Activated CD4-positive, alpha-beta T cell treated with anti-CD3 and anti-CD28 coated beads for 1 hour (primary cell): ENCODE results near the gene SLC13A2.

Source experiments
- DNase-seq: peaks from one replicate; pipeline ENCODE4 v3.0.0-alpha.2; 2020

The SLC13A2 gene

DNA sequence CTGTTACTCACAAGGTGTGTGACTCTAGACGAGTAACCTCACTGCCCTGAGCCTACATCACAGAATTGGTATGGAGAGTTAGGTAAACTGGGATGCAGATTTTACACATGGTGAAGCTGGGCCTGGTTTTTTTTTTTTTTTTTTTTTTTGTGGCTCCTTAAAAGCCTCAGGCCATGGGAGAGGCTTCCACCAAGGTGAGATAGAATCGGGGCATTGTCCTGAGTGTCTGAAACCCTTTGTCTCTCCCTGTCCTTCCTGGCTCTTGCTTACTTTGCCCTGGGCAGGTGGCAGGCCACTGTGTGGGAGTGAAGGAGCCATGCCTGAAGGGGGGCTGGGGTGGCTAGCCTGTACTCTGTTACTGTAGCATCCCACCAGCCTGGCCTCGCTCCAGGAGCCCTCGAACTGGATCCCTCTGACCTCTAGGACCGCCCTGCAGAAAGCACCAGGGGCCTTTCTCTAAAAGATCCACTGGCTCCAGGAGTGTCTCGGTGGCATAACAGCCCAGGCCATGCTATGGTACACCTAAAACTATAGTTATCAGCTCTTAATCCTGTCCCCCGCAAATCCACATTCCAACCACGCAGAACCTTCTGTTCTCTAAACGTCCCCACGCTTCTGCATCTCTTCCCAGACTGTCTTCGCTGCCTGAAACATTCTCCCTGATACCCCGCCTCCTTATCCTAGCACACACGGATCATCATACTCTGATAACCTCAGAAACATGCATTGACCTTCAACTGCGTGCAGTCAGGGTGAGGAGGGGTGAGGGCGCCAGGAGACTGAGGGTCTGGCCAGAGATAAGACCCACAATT is 1.7 kb upstream of the SLC13A2 start:
- no peak for DNase-seq

GRCh38 chr17:28472871-28473497 is 460 bp upstream of the SLC13A2 start:
- no peak for DNase-seq

- no peak for DNase-seq
Measured at GRCh38 chr17:28474111-28474531, 677 bp downstream of the SLC13A2 start.

GRCh38 chr17:28475151-28475900 is 1.9 kb downstream of the SLC13A2 start:
- no peak for DNase-seq

- no peak for DNase-seq
Measured at GRCh38 chr17:28476076-28476865, 2.8 kb downstream of the SLC13A2 start.

- no peak for DNase-seq
Measured at GRCh38 chr17:28477928-28478327, 4.5 kb downstream of the SLC13A2 start.

DNA sequence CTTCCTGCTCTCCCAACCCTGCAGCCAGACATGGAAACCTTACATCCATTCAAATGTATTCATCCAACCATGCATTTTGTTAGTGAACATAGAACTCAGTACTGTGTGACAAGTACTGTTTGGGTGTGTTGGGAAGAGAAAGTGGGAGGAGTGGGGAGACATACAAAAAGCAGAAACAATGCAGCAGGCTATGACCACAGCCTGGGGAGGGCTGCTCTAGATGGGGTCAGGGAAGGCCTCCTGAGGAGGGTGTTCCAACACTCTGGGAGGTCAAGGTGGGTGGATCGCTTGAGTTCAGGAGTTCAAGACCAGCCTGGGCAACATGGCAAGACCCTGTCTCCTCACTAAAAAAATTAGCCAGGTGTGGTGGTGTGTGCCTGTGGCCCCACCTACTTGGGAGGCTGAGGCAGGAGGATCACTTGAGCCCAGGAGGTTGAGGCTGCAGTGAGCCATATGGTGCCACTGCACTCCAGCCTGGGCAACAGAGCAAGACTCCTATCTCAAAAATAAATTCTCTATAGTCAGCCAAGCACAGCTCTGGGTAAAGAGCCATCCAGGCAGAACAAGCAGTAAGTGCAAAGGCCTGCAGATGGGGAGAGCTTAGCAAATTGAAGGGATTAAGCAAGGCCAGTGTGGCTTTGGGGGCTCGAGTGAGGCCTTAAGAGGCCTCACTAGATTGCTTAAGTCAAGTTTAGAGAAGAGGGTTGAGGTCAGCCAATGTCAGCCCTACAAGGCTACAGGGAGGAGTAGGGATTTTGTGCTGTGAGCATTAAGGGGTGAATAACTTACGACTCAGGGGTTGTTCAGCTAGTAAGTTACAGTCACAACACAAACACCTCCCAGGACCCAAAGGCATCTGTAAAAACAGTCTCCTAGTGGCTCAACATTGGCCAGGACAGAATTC is 5.5 kb downstream of the SLC13A2 start:
- DNase-seq, result no peak

DNA sequence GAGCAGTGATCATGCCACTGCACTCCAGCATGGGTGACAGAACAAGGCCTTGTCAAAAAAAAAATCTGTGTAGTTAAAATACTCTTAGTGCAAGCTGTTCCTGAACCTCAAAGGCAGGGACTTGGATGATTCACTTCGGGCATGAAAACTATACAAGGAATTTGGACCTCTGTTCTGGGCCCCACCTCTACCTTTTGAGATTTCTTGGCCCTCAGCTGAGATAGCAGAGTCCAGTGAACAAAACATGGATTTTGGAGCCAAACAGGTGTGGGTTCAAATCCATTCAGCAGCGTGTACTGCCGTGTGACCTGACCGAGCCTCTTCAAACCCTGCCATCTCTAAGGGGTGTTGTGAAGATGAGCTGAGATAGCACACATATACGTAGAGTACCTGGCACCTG is 6.8 kb downstream of the SLC13A2 start:
- DNase-seq, result no peak

GRCh38 chr17:28480799-28481571 is 7.5 kb downstream of the SLC13A2 start:
- no peak for DNase-seq

- no peak for DNase-seq
Measured at GRCh38 chr17:28482551-28483199, 9.2 kb downstream of the SLC13A2 start.

DNA sequence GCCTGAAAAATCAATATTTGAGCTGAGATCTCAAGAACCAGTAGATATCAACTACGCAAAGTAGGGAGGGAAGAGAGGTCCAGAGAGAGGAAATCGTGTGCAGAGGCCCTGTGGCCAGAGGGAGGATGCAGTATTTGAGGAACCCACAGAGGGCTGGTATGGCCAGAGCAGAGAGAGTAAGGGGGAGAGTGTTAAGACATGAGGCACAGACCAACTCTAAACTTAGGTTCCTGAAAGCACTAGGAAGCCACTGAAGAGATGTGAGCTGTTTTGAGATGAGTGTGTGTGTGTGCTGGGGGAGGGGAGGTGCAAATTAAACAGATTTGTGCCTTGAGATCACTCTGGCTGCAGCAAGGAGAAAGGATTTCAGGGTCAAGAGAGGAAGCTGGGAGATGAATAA is 10.9 kb downstream of the SLC13A2 start:
- DNase-seq, result no peak

- DNase-seq, result no peak
Measured at GRCh38 chr17:28485049-28485448, 11.6 kb downstream of the SLC13A2 start.

DNA sequence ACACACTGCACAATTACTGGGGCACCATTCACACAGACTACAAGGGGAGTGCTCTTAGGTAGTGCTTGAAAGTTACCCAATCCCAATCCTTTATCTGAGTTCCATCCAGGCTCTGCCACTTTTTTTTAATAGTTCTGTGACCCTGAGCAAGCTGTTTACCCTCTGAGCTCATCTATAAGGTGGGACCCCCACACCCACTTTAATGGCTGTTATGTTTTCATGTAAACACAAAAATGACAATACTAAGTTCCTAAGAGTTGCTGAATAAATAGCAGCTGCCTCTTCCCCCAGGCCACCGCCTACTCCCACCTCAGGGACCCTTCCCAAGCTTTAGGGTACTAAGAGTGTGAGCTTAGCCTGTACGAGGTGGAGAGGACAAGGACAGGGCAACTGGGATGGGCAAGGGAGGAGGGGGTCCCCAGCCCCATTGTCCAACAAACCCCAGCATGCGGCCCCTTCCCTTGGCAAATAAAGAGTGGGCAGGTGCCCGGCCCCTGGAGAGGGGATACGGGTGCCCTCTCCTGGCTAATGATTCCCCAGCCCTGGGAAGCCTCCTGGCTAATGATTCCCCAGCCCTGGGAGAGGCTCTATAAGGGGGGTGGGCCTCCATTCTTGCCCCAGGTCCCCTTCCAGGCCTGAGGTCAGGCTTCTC is 14.6 kb downstream of the SLC13A2 start:
- DNase-seq, result no peak

- no peak for DNase-seq
Measured at GRCh38 chr17:28488533-28489276, 15.3 kb downstream of the SLC13A2 start.

DNA sequence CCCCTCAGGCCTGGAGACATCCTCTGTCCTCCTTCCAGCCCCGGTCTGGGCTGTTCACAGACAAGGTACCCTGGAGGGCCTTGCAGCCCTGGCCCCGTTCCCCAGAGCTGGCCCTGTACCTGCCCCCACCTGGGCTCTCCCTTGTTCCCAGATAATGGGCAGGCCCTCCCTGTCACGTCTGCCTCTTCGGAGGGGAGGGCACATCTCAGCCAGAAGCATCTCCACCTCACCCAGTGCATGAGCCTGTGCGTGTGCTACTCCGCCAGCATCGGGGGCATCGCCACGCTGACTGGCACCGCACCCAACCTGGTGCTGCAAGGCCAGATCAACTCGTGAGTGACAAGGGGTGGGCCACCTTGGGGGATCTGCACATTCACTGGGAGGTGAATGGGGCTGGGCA is 17.8 kb downstream of the SLC13A2 start:
- DNase-seq, result no peak

DNA sequence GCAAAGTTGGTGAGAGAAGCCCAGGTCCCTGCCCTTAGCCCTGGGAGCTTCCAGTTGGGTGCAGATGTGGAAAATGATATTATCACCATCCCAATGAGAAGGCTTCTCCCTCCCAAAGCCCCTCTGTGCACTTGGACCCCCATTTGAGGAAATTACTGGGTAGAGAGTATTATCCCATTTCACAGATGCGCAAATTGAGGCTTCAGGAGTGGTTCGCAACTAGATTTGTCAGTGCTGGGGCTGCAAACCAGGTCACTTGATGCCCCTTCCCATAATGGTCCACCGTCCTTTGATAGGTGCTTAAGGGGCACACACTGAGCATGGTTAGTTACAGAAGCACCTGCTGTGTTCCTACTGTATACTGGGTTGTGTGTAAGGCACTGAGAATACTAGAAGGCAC is 18.4 kb downstream of the SLC13A2 start:
- no peak for DNase-seq

DNA sequence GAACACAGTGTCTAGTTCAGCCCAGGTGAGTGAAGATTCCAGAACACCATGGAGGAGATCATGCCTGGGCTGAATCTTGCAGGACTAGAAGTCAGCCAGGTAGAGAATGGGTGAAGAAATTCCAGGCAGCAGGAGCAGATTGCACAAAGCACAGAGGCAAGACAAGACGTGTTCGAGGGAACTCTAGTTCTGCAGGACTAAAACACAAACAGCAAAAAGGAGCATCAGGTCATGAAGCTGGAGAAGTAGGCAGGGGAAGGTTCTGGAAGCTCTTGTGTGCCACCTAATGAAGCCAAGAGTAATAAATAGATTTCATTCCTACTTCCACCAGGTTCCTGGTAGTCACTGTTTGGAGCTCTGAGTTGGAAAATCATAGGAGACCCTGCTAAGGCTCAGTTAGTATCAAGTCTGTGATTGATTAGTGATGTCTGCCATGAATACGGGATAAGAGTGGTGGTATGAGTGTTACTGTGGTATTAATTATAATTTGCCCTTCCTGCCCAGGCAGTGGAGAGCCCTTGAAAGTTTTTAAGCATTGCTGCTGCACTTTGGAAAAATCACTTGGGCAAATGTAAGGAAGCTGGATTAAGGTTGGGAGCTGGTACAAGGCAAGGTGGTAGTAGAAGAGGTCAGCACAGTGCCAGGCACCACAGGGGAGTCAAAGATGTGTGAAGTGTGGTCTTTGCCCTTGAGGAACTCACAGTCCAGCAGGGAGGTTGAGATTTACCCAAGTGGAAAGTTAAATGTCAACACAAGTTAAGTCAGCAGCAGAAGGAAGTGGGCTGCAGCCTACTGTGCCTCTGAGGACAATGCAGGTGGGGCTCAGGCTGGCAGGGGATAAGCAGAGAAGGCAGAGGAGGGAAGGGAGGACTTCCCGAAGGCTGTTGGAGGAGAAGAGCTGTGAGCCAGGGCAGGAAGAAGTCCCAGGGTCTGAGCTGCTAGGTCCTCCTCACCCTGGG is 19.2 kb downstream of the SLC13A2 start:
- no peak for DNase-seq

- no peak for DNase-seq
Measured at GRCh38 chr17:28493460-28493859, 20.0 kb downstream of the SLC13A2 start.
